MCF 10A (cell line): Measurements from ENCODE around the gene DNER. TPM values are rescaled to one million over a fixed set of nuclear protein-coding genes. Genes with fewer than 3 reads are reported as not detected.

Source experiments
- BruUV-seq: library from RNA; stranded (reverse); fragments of 400-500 nt; replicated peaks from 2 replicates; lab custom pipeline; 2021; lab: Mats Ljungman, UMichigan
- CTCF ChIA-PET: fragments of 300-600 bp; sonication (Branson Sonifier 250); formaldehyde crosslinking; extraction: SDS; loops from one replicate; lab custom pipeline; 2021; ENCODE audit warnings: antibody characterized with exemption, inconsistent platforms; lab: Yijun Ruan, JAX
- POLR2A ChIA-PET: fragments of 300-600, 350-650 bp; sonication (Branson Sonifier 250); formaldehyde crosslinking; extraction: SDS; loops from one replicate; lab custom pipeline; 2020; ENCODE audit warnings: antibody characterized with exemption, inconsistent platforms; lab: Yijun Ruan, JAX
- DNase-seq: peaks from one replicate; pipeline ENCODE4 v3.0.0-alpha.2; 2018; ENCODE audit not compliant: unreplicated experiment
- H3K27ac Mint-ChIP-seq: one replicate; pipeline ENCODE4 v1.8.0; 2022; ENCODE audit warnings: mild to moderate bottlenecking, low read depth, mixed read lengths; ENCODE audit not compliant: unreplicated experiment
- H3K27me3 Mint-ChIP-seq: one replicate; pipeline ENCODE4 v1.8.0; 2022; ENCODE audit warnings: mixed read lengths; ENCODE audit not compliant: insufficient read depth, unreplicated experiment
- H3K36me3 Mint-ChIP-seq: one replicate; pipeline ENCODE4 v1.8.0; 2022; ENCODE audit warnings: mild to moderate bottlenecking, moderate library complexity, mixed read lengths; ENCODE audit not compliant: insufficient read depth, unreplicated experiment
- H3K4me1 Mint-ChIP-seq: one replicate; pipeline ENCODE4 v1.8.0; 2022; ENCODE audit warnings: mixed read lengths; ENCODE audit not compliant: insufficient read depth, unreplicated experiment
- H3K4me3 Mint-ChIP-seq: one replicate; pipeline ENCODE4 v1.8.0; 2022; ENCODE audit warnings: mild to moderate bottlenecking, moderate library complexity, mixed read lengths; ENCODE audit not compliant: unreplicated experiment
- H3K9me3 Mint-ChIP-seq: one replicate; pipeline ENCODE4 v1.8.0; 2022; ENCODE audit warnings: mixed read lengths; ENCODE audit not compliant: unreplicated experiment
- CTCF ChIP-seq: fragments of 200-600 bp; IDR thresholded peaks from one replicate; pipeline ENCODE4 v1.8.0; 2022; ENCODE audit warnings: antibody characterized with exemption, mild to moderate bottlenecking; ENCODE audit not compliant: unreplicated experiment
- intact Hi-C: fragments of 100-400 bp; cut with micrococcal nuclease; formaldehyde crosslinking; loops from 2 replicates; pipeline ENCODE4 v1.14.1; 2022
- total RNA-seq: library from RNA; stranded (reverse); gene quantifications from 2 replicates; pipeline ENCODE4 v1.2.3, GENCODE V29; 2022

Gene DNER
- total RNA-seq, 1 experiment from 2014 or later, result 49.2 TPM

- Mint-ChIP-seq H3K27me3 (no peaks in the 10 kb centered on the region), H3K9me3 (no peaks in the 10 kb centered on the region), H3K4me1 (peaks cover 38% of the 10 kb centered on the region), H3K36me3 (peaks cover 51% of the 10 kb centered on the region), H3K4me3 (peak overlapping the region; percentile 59), H3K27ac (peak overlapping the region; percentile 100)
- BruUV-seq, result TSS peak; percentile 94
- CTCF ChIA-PET, result interaction anchor here (0.6 to 1.8 kb wide), 8 partner anchors 8 to 389 kb away, joined by 3 to 10 read pairs (median 3); no protein-coding TSS in a partner anchor
- peak; percentile 39 for DNase-seq
- no peak for TF ChIP-seq CTCF
- intact Hi-C loops, result loop anchor here (5.0 kb wide), 2 partner anchors 142 to 173 kb away; partner anchors contain the start of gene PID1
- POLR2A ChIA-PET, result interaction anchor here (0.5 to 4.9 kb wide), 21 partner anchors 10 to 488 kb away, joined by 3 to 73 read pairs (median 5); no protein-coding TSS in a partner anchor
Observed at GRCh38 chr2:229445501-229446211, 268.7 kb downstream of the DNER start.

GRCh38 chr2:229445019-229445418 is 269.3 kb downstream of the DNER start:
- H3K4me1 Mint-ChIP-seq, result peaks cover 45% of the 10 kb centered on the region
- TF ChIP-seq CTCF, result no peak
- peak overlapping the region; percentile 100 for H3K27ac Mint-ChIP-seq
- H3K4me3 Mint-ChIP-seq, result peak overlapping the region; percentile 59
- no peaks in the 10 kb centered on the region for H3K9me3 Mint-ChIP-seq
- intact Hi-C loops, result loop anchor here (5.0 kb wide), 2 partner anchors 142 to 173 kb away; partner anchors contain the start of gene PID1
- CTCF ChIA-PET, result interaction anchor here (0.7 to 3.0 kb wide), 6 partner anchors 9 to 142 kb away, joined by 3 to 11 read pairs (median 4); no protein-coding TSS in a partner anchor
- POLR2A ChIA-PET, result interaction anchor here (0.5 to 4.9 kb wide), 20 partner anchors 10 to 180 kb away, joined by 3 to 73 read pairs (median 5); no protein-coding TSS in a partner anchor
- no peaks in the 10 kb centered on the region for H3K27me3 Mint-ChIP-seq
- peaks cover 48% of the 10 kb centered on the region for H3K36me3 Mint-ChIP-seq
- no TSS peak for BruUV-seq
- DNase-seq, result peak; percentile 96

GRCh38 chr2:229443546-229444268 is 270.6 kb downstream of the DNER start:
- H3K27ac Mint-ChIP-seq, result peak overlapping the region; percentile 100
- H3K36me3 Mint-ChIP-seq, result peaks cover 55% of the 10 kb centered on the region
- no TSS peak for BruUV-seq
- ChIA-PET CTCF (interaction anchor here (0.6 to 3.0 kb wide), 4 partner anchors 10 to 170 kb away, joined by 3 to 11 read pairs (median 4); no protein-coding TSS in a partner anchor), POLR2A (interaction anchor here (1.0 to 4.9 kb wide), 6 partner anchors 10 to 134 kb away, joined by 3 to 73 read pairs (median 13); no protein-coding TSS in a partner anchor)
- H3K27me3 Mint-ChIP-seq, result no peaks in the 10 kb centered on the region
- no peak overlapping the region for H3K4me3 Mint-ChIP-seq
- intact Hi-C loops, result no loop called here
- no peak for TF ChIP-seq CTCF
- H3K9me3 Mint-ChIP-seq, result no peaks in the 10 kb centered on the region
- H3K4me1 Mint-ChIP-seq, result peaks cover 45% of the 10 kb centered on the region
- no peak for DNase-seq
